ENCODE data around the gene MXRA8. TPM values are rescaled to one million over a fixed set of nuclear protein-coding genes. Genes with fewer than 3 reads are reported as not detected.

The MXRA8 gene
- total and polyA plus RNA-seq, 9 of the 15 experiments (the other 6 are each of a cell fraction or from before 2014, with no cell fraction given) = 0.66 to 11.3 (median 6.3) TPM

DNA sequence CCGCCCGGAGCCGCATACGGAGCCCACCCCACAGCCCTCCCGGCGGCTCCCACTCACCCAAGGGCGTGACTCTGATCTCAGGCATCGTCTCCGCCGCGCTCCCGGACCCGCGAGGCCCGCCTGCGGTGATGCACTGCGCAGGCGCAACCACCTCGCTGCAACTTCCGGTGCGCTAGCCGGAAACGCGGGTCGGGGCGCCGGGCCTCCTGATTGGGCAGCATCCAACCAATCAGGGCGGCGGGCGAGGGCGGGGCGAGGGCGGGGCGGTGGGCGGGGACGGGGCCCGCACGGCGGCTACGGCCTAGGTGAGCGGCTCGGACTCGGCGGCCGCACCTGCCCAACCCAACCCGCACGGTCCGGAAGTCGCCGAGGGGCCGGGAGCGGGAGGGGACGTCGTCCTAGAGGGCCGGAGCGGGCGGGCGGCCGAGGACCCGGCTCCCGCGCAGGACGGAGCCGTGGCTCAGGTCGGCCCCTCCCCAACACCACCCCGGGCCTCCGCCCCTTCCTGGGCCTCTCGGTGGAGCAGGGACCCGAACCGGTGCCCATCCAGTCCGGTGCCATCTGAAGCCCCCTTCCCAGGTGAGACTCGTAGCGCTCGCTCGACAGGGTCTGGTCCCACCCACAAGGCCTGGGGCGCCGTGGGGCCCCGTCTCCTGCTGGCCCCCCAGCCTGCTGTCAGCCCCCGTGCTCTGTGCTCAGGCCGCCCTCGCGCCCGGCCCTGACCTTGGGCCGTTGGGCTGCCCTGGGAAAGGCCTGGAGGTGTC, 33.6 kb downstream of the MXRA8 start, which contains the start of the genes CPTP and INTS11 (continued):
- TF ChIP-seq, protein P1, sequence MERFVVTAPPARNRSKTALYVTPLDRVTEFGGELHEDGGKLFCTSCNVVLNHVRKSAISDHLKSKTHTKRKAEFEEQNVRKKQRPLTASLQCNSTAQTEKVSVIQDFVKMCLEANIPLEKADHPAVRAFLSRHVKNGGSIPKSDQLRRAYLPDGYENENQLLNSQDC (CRISPR knock-in tag; IDR thresholded peaks at IDR 0.05) = no peak
- TF ChIP-seq, protein P2, sequence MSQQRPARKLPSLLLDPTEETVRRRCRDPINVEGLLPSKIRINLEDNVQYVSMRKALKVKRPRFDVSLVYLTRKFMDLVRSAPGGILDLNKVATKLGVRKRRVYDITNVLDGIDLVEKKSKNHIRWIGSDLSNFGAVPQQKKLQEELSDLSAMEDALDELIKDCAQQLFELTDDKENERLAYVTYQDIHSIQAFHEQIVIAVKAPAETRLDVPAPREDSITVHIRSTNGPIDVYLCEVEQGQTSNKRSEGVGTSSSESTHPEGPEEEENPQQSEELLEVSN (IDR thresholded peaks at IDR 0.05; ENCODE audit: borderline replicate concordance in 1 of 2, extremely low read depth in 1 of 2, insufficient read depth in 1 of 2, insufficient read length in 1 of 2, low read depth in 1 of 2, low read length in 1 of 2, poor library complexity in 1 of 2, severe bottlenecking in 1 of 2) = peak; percentile 47 to 70
- TF ChIP-seq TOE1 (IDR thresholded peaks at IDR 0.05; ENCODE audit: borderline replicate concordance) (no peak), TOE1 (CRISPR knock-in tag; IDR thresholded peaks at IDR 0.05; ENCODE audit: borderline replicate concordance, low read depth) (no peak), BHLHE40 (IDR thresholded peaks at IDR 0.05; ENCODE audit: low read length) (no peak; the same call in 1 of the 2 replicates), POLR3A (IDR thresholded peaks at IDR 0.05; ENCODE audit: borderline replicate concordance, extremely low read depth, insufficient read depth, insufficient read length) (no peak), NCOA2 (IDR thresholded peaks at IDR 0.05; ENCODE audit: partially characterized antibody in 2 of 2) (no peak), TCF7L2 (IDR thresholded peaks at IDR 0.05; ENCODE audit: low read depth, low read length) (no peak), ZNF79 (CRISPR knock-in tag; IDR thresholded peaks at IDR 0.05; ENCODE audit: low read depth) (no peak)
- TF ChIP-seq, protein P3, sequence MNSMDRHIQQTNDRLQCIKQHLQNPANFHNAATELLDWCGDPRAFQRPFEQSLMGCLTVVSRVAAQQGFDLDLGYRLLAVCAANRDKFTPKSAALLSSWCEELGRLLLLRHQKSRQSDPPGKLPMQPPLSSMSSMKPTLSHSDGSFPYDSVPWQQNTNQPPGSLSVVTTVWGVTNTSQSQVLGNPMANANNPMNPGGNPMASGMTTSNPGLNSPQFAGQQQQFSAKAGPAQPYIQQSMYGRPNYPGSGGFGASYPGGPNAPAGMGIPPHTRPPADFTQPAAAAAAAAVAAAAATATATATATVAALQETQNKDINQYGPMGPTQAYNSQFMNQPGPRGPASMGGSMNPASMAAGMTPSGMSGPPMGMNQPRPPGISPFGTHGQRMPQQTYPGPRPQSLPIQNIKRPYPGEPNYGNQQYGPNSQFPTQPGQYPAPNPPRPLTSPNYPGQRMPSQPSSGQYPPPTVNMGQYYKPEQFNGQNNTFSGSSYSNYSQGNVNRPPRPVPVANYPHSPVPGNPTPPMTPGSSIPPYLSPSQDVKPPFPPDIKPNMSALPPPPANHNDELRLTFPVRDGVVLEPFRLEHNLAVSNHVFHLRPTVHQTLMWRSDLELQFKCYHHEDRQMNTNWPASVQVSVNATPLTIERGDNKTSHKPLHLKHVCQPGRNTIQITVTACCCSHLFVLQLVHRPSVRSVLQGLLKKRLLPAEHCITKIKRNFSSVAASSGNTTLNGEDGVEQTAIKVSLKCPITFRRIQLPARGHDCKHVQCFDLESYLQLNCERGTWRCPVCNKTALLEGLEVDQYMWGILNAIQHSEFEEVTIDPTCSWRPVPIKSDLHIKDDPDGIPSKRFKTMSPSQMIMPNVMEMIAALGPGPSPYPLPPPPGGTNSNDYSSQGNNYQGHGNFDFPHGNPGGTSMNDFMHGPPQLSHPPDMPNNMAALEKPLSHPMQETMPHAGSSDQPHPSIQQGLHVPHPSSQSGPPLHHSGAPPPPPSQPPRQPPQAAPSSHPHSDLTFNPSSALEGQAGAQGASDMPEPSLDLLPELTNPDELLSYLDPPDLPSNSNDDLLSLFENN (IDR thresholded peaks at IDR 0.05; ENCODE audit: low read depth in 2 of 2, low read length in 2 of 2) = no peak
- TF ChIP-seq, protein P4, sequence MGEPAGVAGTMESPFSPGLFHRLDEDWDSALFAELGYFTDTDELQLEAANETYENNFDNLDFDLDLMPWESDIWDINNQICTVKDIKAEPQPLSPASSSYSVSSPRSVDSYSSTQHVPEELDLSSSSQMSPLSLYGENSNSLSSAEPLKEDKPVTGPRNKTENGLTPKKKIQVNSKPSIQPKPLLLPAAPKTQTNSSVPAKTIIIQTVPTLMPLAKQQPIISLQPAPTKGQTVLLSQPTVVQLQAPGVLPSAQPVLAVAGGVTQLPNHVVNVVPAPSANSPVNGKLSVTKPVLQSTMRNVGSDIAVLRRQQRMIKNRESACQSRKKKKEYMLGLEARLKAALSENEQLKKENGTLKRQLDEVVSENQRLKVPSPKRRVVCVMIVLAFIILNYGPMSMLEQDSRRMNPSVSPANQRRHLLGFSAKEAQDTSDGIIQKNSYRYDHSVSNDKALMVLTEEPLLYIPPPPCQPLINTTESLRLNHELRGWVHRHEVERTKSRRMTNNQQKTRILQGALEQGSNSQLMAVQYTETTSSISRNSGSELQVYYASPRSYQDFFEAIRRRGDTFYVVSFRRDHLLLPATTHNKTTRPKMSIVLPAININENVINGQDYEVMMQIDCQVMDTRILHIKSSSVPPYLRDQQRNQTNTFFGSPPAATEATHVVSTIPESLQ (CRISPR knock-in tag; IDR thresholded peaks at IDR 0.05) = no peak
- TF ChIP-seq, protein P5, sequence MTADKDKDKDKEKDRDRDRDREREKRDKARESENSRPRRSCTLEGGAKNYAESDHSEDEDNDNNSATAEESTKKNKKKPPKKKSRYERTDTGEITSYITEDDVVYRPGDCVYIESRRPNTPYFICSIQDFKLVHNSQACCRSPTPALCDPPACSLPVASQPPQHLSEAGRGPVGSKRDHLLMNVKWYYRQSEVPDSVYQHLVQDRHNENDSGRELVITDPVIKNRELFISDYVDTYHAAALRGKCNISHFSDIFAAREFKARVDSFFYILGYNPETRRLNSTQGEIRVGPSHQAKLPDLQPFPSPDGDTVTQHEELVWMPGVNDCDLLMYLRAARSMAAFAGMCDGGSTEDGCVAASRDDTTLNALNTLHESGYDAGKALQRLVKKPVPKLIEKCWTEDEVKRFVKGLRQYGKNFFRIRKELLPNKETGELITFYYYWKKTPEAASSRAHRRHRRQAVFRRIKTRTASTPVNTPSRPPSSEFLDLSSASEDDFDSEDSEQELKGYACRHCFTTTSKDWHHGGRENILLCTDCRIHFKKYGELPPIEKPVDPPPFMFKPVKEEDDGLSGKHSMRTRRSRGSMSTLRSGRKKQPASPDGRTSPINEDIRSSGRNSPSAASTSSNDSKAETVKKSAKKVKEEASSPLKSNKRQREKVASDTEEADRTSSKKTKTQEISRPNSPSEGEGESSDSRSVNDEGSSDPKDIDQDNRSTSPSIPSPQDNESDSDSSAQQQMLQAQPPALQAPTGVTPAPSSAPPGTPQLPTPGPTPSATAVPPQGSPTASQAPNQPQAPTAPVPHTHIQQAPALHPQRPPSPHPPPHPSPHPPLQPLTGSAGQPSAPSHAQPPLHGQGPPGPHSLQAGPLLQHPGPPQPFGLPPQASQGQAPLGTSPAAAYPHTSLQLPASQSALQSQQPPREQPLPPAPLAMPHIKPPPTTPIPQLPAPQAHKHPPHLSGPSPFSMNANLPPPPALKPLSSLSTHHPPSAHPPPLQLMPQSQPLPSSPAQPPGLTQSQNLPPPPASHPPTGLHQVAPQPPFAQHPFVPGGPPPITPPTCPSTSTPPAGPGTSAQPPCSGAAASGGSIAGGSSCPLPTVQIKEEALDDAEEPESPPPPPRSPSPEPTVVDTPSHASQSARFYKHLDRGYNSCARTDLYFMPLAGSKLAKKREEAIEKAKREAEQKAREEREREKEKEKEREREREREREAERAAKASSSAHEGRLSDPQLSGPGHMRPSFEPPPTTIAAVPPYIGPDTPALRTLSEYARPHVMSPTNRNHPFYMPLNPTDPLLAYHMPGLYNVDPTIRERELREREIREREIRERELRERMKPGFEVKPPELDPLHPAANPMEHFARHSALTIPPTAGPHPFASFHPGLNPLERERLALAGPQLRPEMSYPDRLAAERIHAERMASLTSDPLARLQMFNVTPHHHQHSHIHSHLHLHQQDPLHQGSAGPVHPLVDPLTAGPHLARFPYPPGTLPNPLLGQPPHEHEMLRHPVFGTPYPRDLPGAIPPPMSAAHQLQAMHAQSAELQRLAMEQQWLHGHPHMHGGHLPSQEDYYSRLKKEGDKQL (CRISPR knock-in tag; IDR thresholded peaks at IDR 0.05; ENCODE audit: borderline replicate concordance) = 0 out of 2 replicates have a peak, but pooled peaks have one; percentile 9
